GM23248 (cell line): ENCODE measurements around the gene XXYLT1. TPM values are rescaled to one million over a fixed set of nuclear protein-coding genes. Genes with fewer than 3 reads are reported as not detected.

Source experiments
- DNase-seq: peaks from one replicate; pipeline ENCODE4 v3.0.0-alpha.2; 2015
- H2AFZ ChIP-seq: fragments of 200-600 bp; sonication (generic); 2 replicates; pipeline ENCODE4 v1.6.1; 2016; ENCODE audit warnings: antibody characterized with exemption
- H3F3A ChIP-seq: fragments of 200-600 bp; sonication (generic); 2 replicates; pipeline ENCODE4 v1.6.1; 2016; ENCODE audit warnings: mild to moderate bottlenecking, antibody characterized with exemption, mixed run types; ENCODE audit not compliant: insufficient read depth
- H3K27ac ChIP-seq: fragments of 200-600 bp; sonication (generic); 2 replicates; pipeline ENCODE4 v1.5.1; 2016; ENCODE audit warnings: mild to moderate bottlenecking
- H3K27me3 ChIP-seq: fragments of 200-600 bp; sonication (generic); replicated peaks from 2 replicates; pipeline ENCODE4 v1.6.1; 2016; ENCODE audit warnings: mild to moderate bottlenecking; ENCODE audit not compliant: insufficient read depth
- H3K36me3 ChIP-seq: fragments of 200-600 bp; sonication (generic); 2 replicates; pipeline ENCODE4 v1.6.1; 2016; ENCODE audit warnings: low read depth, mild to moderate bottlenecking
- H3K4me1 ChIP-seq: fragments of 200-600 bp; sonication (generic); 2 replicates; pipeline ENCODE4 v1.6.1; 2016; ENCODE audit warnings: mild to moderate bottlenecking; ENCODE audit not compliant: insufficient read depth
- H3K4me2 ChIP-seq: fragments of 200-600 bp; sonication (generic); one replicate; pipeline ENCODE4 v1.6.1; 2016; ENCODE audit warnings: mild to moderate bottlenecking; ENCODE audit not compliant: unreplicated experiment
- H3K4me3 ChIP-seq: fragments of 200-600 bp; sonication (generic); 2 replicates; pipeline ENCODE4 v1.5.1; 2016; ENCODE audit warnings: mild to moderate bottlenecking
- H3K79me2 ChIP-seq: fragments of 200-600 bp; sonication (generic); 2 replicates; pipeline ENCODE4 v1.6.1; 2016; ENCODE audit warnings: mild to moderate bottlenecking; ENCODE audit not compliant: insufficient read depth
- H3K9ac ChIP-seq: fragments of 200-600 bp; sonication (generic); 2 replicates; pipeline ENCODE4 v1.6.1; 2016; ENCODE audit warnings: mild to moderate bottlenecking
- H3K9me2 ChIP-seq: fragments of 200-600 bp; sonication (generic); 2 replicates; pipeline ENCODE4 v1.6.1; 2016; ENCODE audit warnings: mixed run types, mild to moderate bottlenecking, moderate library complexity; ENCODE audit not compliant: insufficient read depth
- H3K9me3 ChIP-seq: fragments of 200-600 bp; sonication (generic); one replicate; pipeline ENCODE4 v1.6.1; 2017; ENCODE audit warnings: low read depth
- H4K20me1 ChIP-seq: fragments of 200-600 bp; sonication (generic); 2 replicates; pipeline ENCODE4 v1.6.0; 2016; ENCODE audit not compliant: insufficient read depth
- EZH2 ChIP-seq: fragments of 200-600 bp; sonication (generic); IDR thresholded peaks from 2 replicates; pipeline ENCODE4 v1.6.1; 2018; ENCODE audit warnings: antibody characterized with exemption, mild to moderate bottlenecking; ENCODE audit not compliant: insufficient read depth, poor library complexity, severe bottlenecking
- EZH2phosphoT487 ChIP-seq: fragments of 200-600 bp; sonication (generic); IDR thresholded peaks from 2 replicates; pipeline ENCODE4 v1.6.1; 2018; ENCODE audit warnings: antibody characterized with exemption, moderate library complexity, mild to moderate bottlenecking, low read depth; ENCODE audit not compliant: insufficient read depth
- WGBS, 2 experiments: methylation state at CpG; one replicate each; pipeline ENCODE4 v1.1.6; 2015 to 2017; ENCODE audit warnings: low lambda C conversion rate in 2 of 2, low coverage in 1 of 2; ENCODE audit errors: missing lambda C conversion rate in 2 of 2; 5-methylcytosine and 5-hydroxymethylcytosine counted together
- in situ Hi-C: fragments of 300-500 bp; cut with MboI; formaldehyde crosslinking; loops from 2 replicates; pipeline ENCODE4 v1.15.0; 2020
- polyA plus RNA-seq: library from polyadenylated mRNA; unstranded; fragments of >200 nt; fragmentation: Nextera tagmentation; extraction: Ambion mirVana; gene quantifications from 2 replicates; pipeline ENCODE4 v1.2.1, GENCODE V29; 2016
- total RNA-seq: library from RNA; depleted of rRNA; stranded (reverse); fragments of >200 nt; shearing (Covaris generic); gene quantifications from 2 replicates; pipeline ENCODE4 v1.2.3, GENCODE V29; 2014

The XXYLT1 gene
- total and polyA plus RNA-seq, 2 experiments from 2014 or later = 22.8 to 44.7 TPM

DNA sequence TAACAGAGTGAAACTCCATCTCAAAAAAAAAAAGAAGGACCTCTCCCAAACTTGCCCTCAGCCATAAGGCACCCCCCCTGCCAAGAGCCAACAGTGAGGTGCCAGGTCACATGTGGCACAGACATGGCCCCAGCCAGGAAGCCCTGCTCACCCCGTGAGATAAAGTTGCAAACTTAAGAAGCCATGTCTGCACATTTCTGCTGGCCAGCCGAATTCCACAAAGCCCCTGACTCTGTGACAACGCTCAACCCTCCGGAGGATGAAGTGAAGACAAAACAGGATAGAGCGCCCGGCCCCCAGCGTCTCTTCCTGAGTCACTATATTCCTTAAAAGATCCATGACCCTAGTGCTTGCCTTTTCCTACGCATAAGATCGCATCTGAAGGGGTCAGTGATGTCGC, 188.1 kb downstream of the XXYLT1 start:
- no peaks in the 10 kb centered on the region for H3K9me3 ChIP-seq
- no peaks in the 10 kb centered on the region for H3K27me3 ChIP-seq
- in situ Hi-C loops = no loop called here
- no peak overlapping the region for H3K27ac ChIP-seq
- WGBS, 2 experiments = 87 to 89% methylated on average over 10 of the region's 10 CpGs
- H3K4me1 ChIP-seq = no peaks in the 10 kb centered on the region
- no peak overlapping the region for H3K9ac ChIP-seq
- H3F3A ChIP-seq = no peaks in the 10 kb centered on the region
- no peak overlapping the region for H2AFZ ChIP-seq
- H3K79me2 ChIP-seq = no peaks in the 10 kb centered on the region
- no peak overlapping the region for H3K4me2 ChIP-seq
- H3K4me3 ChIP-seq = no peak overlapping the region
- DNase-seq = no peak
- no peaks in the 10 kb centered on the region for H4K20me1 ChIP-seq
- TF ChIP-seq EZH2phosphoT487 (no peak), EZH2 (no peak)
- H3K36me3 ChIP-seq = no peaks in the 10 kb centered on the region
- no peaks in the 10 kb centered on the region for H3K9me2 ChIP-seq

DNA sequence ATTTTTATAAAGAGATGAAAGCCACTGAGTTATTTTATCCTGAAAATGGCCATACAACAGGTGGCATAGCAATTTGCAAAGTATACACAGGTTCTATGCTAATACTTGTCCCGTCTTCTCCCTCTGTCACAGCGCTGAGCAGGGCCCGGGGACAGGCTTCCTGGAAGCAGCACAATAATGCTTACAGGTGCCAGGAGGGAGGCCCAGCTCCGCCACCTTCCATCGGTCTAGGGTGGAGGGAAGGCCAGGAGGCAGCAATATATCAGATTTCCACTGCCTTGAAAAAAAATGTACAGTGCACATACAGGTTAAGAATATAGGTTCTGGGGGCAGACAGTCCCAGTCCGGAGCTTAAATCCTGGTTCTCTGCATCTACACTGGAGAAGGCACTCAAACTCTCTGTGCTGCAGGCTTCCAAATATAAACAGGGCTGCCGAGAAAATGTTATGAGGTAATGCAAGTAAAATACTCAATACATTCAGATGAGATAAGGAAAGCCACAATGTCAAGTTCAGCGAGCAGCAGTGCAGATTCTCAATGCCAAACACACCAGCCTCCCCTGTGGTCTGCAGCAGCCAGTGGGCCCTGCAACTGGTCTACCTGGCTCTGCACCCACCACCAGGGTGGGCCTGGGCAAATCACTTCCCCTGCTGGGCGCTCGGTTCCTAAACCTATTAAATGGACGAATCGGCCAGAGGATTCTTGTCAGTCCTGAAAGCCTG, 189.6 kb downstream of the XXYLT1 start:
- no peak overlapping the region for H3K4me3 ChIP-seq
- no peak for TF ChIP-seq EZH2phosphoT487
- no peak for TF ChIP-seq EZH2
- H3K9me3 ChIP-seq = no peaks in the 10 kb centered on the region
- H3F3A ChIP-seq = no peaks in the 10 kb centered on the region
- H3K36me3 ChIP-seq = no peaks in the 10 kb centered on the region
- WGBS, 2 experiments = 94 to 96% methylated on average over 12 of the region's 12 CpGs
- no peak overlapping the region for H3K27ac ChIP-seq
- H3K9me2 ChIP-seq = no peaks in the 10 kb centered on the region
- no peak overlapping the region for H3K4me2 ChIP-seq
- H3K9ac ChIP-seq = no peak overlapping the region
- H3K27me3 ChIP-seq = no peaks in the 10 kb centered on the region
- H3K79me2 ChIP-seq = no peaks in the 10 kb centered on the region
- no peak for DNase-seq
- in situ Hi-C loops = no loop called here
- no peak overlapping the region for H2AFZ ChIP-seq
- H3K4me1 ChIP-seq = no peaks in the 10 kb centered on the region
- H4K20me1 ChIP-seq = no peaks in the 10 kb centered on the region

DNA sequence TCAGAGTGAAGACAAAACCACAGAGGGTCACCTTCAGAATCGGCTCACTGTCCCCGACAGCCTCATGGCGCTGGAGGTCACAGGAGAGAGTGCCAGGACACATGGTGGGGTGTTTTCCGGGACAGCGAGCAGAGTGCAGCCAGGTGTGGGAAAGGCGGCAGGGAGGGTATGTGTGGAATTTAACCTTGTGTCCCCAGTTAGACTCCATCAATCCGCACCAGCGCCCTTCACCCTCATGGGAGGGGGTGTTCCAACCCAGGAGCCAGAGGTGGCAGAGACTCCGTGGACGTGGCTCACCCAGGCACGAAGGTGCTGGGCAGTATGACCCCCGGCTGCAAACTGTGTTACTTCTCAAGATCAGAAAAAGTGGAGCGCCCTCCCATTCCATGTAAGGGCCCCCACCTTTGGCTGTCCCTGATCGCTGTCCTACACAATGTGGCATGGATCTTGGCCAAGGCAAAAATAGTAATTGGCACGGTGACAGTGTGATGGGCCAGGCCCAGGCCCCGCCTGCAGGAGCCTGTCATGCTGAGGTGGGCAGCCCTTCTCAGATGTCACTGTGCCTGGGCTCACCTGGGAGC, 190.3 kb downstream of the XXYLT1 start:
- WGBS, 2 experiments = 95 to 96% methylated on average over 15 to 16 of the region's 16 CpGs
- H3K27ac ChIP-seq = no peak overlapping the region
- no peaks in the 10 kb centered on the region for H3K9me2 ChIP-seq
- H3K4me3 ChIP-seq = no peak overlapping the region
- TF ChIP-seq EZH2phosphoT487 (no peak), EZH2 (no peak)
- no peaks in the 10 kb centered on the region for H3K27me3 ChIP-seq
- no peak overlapping the region for H2AFZ ChIP-seq
- no peaks in the 10 kb centered on the region for H3F3A ChIP-seq
- no peaks in the 10 kb centered on the region for H3K4me1 ChIP-seq
- H3K9me3 ChIP-seq = no peaks in the 10 kb centered on the region
- no peaks in the 10 kb centered on the region for H3K36me3 ChIP-seq
- no peak for DNase-seq
- in situ Hi-C loops = no loop called here
- H3K79me2 ChIP-seq = no peaks in the 10 kb centered on the region
- no peaks in the 10 kb centered on the region for H4K20me1 ChIP-seq
- no peak overlapping the region for H3K9ac ChIP-seq
- H3K4me2 ChIP-seq = no peak overlapping the region

DNA sequence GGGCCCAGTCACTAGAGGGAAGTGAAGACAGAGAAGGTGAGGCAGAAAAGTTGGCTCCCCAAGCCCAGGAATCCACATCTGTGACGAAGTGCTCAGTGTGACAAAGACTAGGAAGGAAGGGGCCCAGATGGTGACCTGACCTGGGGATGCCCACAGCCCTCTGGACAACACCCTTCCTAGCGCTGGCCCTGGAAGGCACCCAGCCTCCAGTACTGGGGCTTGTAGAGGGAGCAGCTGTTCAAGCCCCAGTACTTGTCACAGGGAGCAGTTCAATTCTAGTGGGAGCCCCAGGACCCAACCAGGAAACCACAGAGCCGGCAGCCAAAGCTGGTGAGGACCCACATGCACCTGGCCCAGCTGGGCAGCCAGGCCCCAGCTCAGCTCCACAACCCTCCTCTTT, 190.8 kb downstream of the XXYLT1 start:
- Histone ChIP-seq H3K4me2 (no peak overlapping the region), H3K79me2 (no peaks in the 10 kb centered on the region), H3K27me3 (no peaks in the 10 kb centered on the region), H3K4me1 (no peaks in the 10 kb centered on the region), H2AFZ (no peak overlapping the region), H3K9me2 (no peaks in the 10 kb centered on the region), H3F3A (no peaks in the 10 kb centered on the region), H3K36me3 (no peaks in the 10 kb centered on the region), H4K20me1 (no peaks in the 10 kb centered on the region), H3K9ac (no peak overlapping the region), H3K4me3 (no peak overlapping the region), H3K27ac (no peak overlapping the region), H3K9me3 (no peaks in the 10 kb centered on the region)
- TF ChIP-seq EZH2 = no peak
- no peak for TF ChIP-seq EZH2phosphoT487
- in situ Hi-C loops = no loop called here
- no peak for DNase-seq
- 95 to 98% methylated on average over 3 of the region's 3 CpGs for WGBS, 2 experiments
